ENCODE data around the gene SEC14L3.
A peak's percentile ranks its signal among the peaks of the same experiment; 100 is the strongest.

The SEC14L3 gene

GRCh38 chr22:30435674-30436126 lies 36.1 kb downstream of the SEC14L3 start:
- no peak overlapping the region for H3K4ac ChIP-seq (ENCODE audit: low read depth, low read length)
- no CpG with 5 or more reads among the region's 6 CpGs for WGBS (ENCODE audit: extremely low coverage, insufficient coverage, low lambda C conversion rate)
- H3K23ac ChIP-seq (ENCODE audit: low read length) = no peak overlapping the region
- H3K9ac ChIP-seq (ENCODE audit: low read length) = no peak overlapping the region
- H2BK15ac ChIP-seq (replicated peaks; ENCODE audit: low read depth) = no peak overlapping the region
- no peak overlapping the region for H3K56ac ChIP-seq (ENCODE audit: low read length)
- no peaks in the 10 kb centered on the region for H3K36me3 ChIP-seq (ENCODE audit: control insufficient read depth, insufficient read depth, low read length)
- no peak overlapping the region for H4K5ac ChIP-seq (ENCODE audit: low read length)
- H2BK120ac ChIP-seq (ENCODE audit: low read depth, low read length) = no peak overlapping the region
- H3K79me2 ChIP-seq (ENCODE audit: control insufficient read depth, insufficient read depth, low read length) = no peaks in the 10 kb centered on the region
- H4K8ac ChIP-seq (ENCODE audit: low read depth, low read length) = no peak overlapping the region
- no peak overlapping the region for H3K4me2 ChIP-seq (ENCODE audit: low read length)
- H2BK5ac ChIP-seq (ENCODE audit: low read length) = no peak overlapping the region
- no peaks in the 10 kb centered on the region for H3K79me1 ChIP-seq (ENCODE audit: low read length)
- DNase-seq = no peak
- no peak overlapping the region for H3K4me3 ChIP-seq (ENCODE audit: low read length)
- H3K27me3 ChIP-seq (ENCODE audit: insufficient read depth, low read length, poor library complexity) = no peaks in the 10 kb centered on the region
- no peak overlapping the region for H3K27ac ChIP-seq (ENCODE audit: low read depth, low read length)
- no peaks in the 10 kb centered on the region for H3K4me1 ChIP-seq (ENCODE audit: control insufficient read depth, low read depth, low read length)
- no peak overlapping the region for H3K18ac ChIP-seq (ENCODE audit: low read length)
- H2AK5ac ChIP-seq (ENCODE audit: low read length) = no peak overlapping the region

- H3K56ac ChIP-seq (ENCODE audit: low read length) = no peak overlapping the region
- no peak overlapping the region for H3K4ac ChIP-seq (ENCODE audit: low read depth, low read length)
- no peak overlapping the region for H4K8ac ChIP-seq (ENCODE audit: low read depth, low read length)
- H4K5ac ChIP-seq (ENCODE audit: low read length) = no peak overlapping the region
- H2BK5ac ChIP-seq (ENCODE audit: low read length) = no peak overlapping the region
- no peak overlapping the region for H3K9ac ChIP-seq (ENCODE audit: low read length)
- H3K27me3 ChIP-seq (ENCODE audit: insufficient read depth, low read length, poor library complexity) = no peaks in the 10 kb centered on the region
- no peaks in the 10 kb centered on the region for H3K79me1 ChIP-seq (ENCODE audit: low read length)
- no peak for DNase-seq
- H3K18ac ChIP-seq (ENCODE audit: low read length) = no peak overlapping the region
- H2BK120ac ChIP-seq (ENCODE audit: low read depth, low read length) = no peak overlapping the region
- no peak overlapping the region for H3K23ac ChIP-seq (ENCODE audit: low read length)
- H3K4me2 ChIP-seq (ENCODE audit: low read length) = no peak overlapping the region
- H3K4me1 ChIP-seq (ENCODE audit: control insufficient read depth, low read depth, low read length) = no peaks in the 10 kb centered on the region
- H2BK15ac ChIP-seq (replicated peaks; ENCODE audit: low read depth) = no peak overlapping the region
- H3K4me3 ChIP-seq (ENCODE audit: low read length) = no peak overlapping the region
- no peaks in the 10 kb centered on the region for H3K79me2 ChIP-seq (ENCODE audit: control insufficient read depth, insufficient read depth, low read length)
- no CpG with 5 or more reads among the region's 1 CpG for WGBS (ENCODE audit: extremely low coverage, insufficient coverage, low lambda C conversion rate)
- H3K36me3 ChIP-seq (ENCODE audit: control insufficient read depth, insufficient read depth, low read length) = no peaks in the 10 kb centered on the region
- H3K27ac ChIP-seq (ENCODE audit: low read depth, low read length) = no peak overlapping the region
- H2AK5ac ChIP-seq (ENCODE audit: low read length) = no peak overlapping the region
Measured at GRCh38 chr22:30434843-30435242, 37.0 kb downstream of the SEC14L3 start.

- no peak overlapping the region for H2AK5ac ChIP-seq (ENCODE audit: low read length)
- no peak overlapping the region for H3K56ac ChIP-seq (ENCODE audit: low read length)
- H3K27me3 ChIP-seq (ENCODE audit: insufficient read depth, low read length, poor library complexity) = no peaks in the 10 kb centered on the region
- no peak overlapping the region for H2BK120ac ChIP-seq (ENCODE audit: low read depth, low read length)
- H3K27ac ChIP-seq (ENCODE audit: low read depth, low read length) = no peak overlapping the region
- no peak overlapping the region for H3K23ac ChIP-seq (ENCODE audit: low read length)
- no peak overlapping the region for H2BK15ac ChIP-seq (replicated peaks; ENCODE audit: low read depth)
- WGBS (ENCODE audit: extremely low coverage, insufficient coverage, low lambda C conversion rate) = no CpG with 5 or more reads among the region's 1 CpG
- no peak for DNase-seq
- no peak overlapping the region for H3K4ac ChIP-seq (ENCODE audit: low read depth, low read length)
- no peak overlapping the region for H2BK5ac ChIP-seq (ENCODE audit: low read length)
- no peak overlapping the region for H3K4me3 ChIP-seq (ENCODE audit: low read length)
- H3K79me2 ChIP-seq (ENCODE audit: control insufficient read depth, insufficient read depth, low read length) = no peaks in the 10 kb centered on the region
- no peak overlapping the region for H4K8ac ChIP-seq (ENCODE audit: low read depth, low read length)
- H3K4me1 ChIP-seq (ENCODE audit: control insufficient read depth, low read depth, low read length) = no peaks in the 10 kb centered on the region
- H3K4me2 ChIP-seq (ENCODE audit: low read length) = no peak overlapping the region
- H3K9ac ChIP-seq (ENCODE audit: low read length) = no peak overlapping the region
- no peak overlapping the region for H4K5ac ChIP-seq (ENCODE audit: low read length)
- H3K18ac ChIP-seq (ENCODE audit: low read length) = no peak overlapping the region
- H3K79me1 ChIP-seq (ENCODE audit: low read length) = no peaks in the 10 kb centered on the region
- no peaks in the 10 kb centered on the region for H3K36me3 ChIP-seq (ENCODE audit: control insufficient read depth, insufficient read depth, low read length)
Measured at GRCh38 chr22:30433773-30434172, 38.0 kb downstream of the SEC14L3 start.

GRCh38 chr22:30433227-30433626 lies 38.6 kb downstream of the SEC14L3 start:
- Histone ChIP-seq H2AK5ac (ENCODE audit: low read length) (no peak overlapping the region), H3K4ac (ENCODE audit: low read depth, low read length) (no peak overlapping the region), H2BK120ac (ENCODE audit: low read depth, low read length) (no peak overlapping the region), H3K18ac (ENCODE audit: low read length) (no peak overlapping the region), H4K5ac (ENCODE audit: low read length) (no peak overlapping the region), H2BK15ac (replicated peaks; ENCODE audit: low read depth) (no peak overlapping the region), H3K4me2 (ENCODE audit: low read length) (no peak overlapping the region), H2BK5ac (ENCODE audit: low read length) (no peak overlapping the region), H3K9ac (ENCODE audit: low read length) (no peak overlapping the region), H3K56ac (ENCODE audit: low read length) (no peak overlapping the region), H3K79me1 (ENCODE audit: low read length) (no peaks in the 10 kb centered on the region), H3K79me2 (ENCODE audit: control insufficient read depth, insufficient read depth, low read length) (no peaks in the 10 kb centered on the region), H3K23ac (ENCODE audit: low read length) (no peak overlapping the region), H4K8ac (ENCODE audit: low read depth, low read length) (no peak overlapping the region), H3K4me3 (ENCODE audit: low read length) (no peak overlapping the region), H3K36me3 (ENCODE audit: control insufficient read depth, insufficient read depth, low read length) (no peaks in the 10 kb centered on the region), H3K4me1 (ENCODE audit: control insufficient read depth, low read depth, low read length) (no peaks in the 10 kb centered on the region), H3K27me3 (ENCODE audit: insufficient read depth, low read length, poor library complexity) (no peaks in the 10 kb centered on the region), H3K27ac (ENCODE audit: low read depth, low read length) (no peak overlapping the region)
- WGBS (ENCODE audit: extremely low coverage, insufficient coverage, low lambda C conversion rate) = no CpG with 5 or more reads among the region's 3 CpGs
- DNase-seq = no peak

- Histone ChIP-seq H3K56ac (ENCODE audit: low read length) (peak overlapping the region; percentile 46), H2BK5ac (ENCODE audit: low read length) (no peak overlapping the region), H2BK120ac (ENCODE audit: low read depth, low read length) (no peak overlapping the region), H2AK5ac (ENCODE audit: low read length) (no peak overlapping the region), H3K4me1 (ENCODE audit: control insufficient read depth, low read depth, low read length) (no peaks in the 10 kb centered on the region), H3K18ac (ENCODE audit: low read length) (no peak overlapping the region), H3K79me1 (ENCODE audit: low read length) (no peaks in the 10 kb centered on the region), H4K5ac (ENCODE audit: low read length) (no peak overlapping the region), H3K4me2 (ENCODE audit: low read length) (no peak overlapping the region), H3K27ac (ENCODE audit: low read depth, low read length) (no peak overlapping the region), H3K23ac (ENCODE audit: low read length) (no peak overlapping the region), H4K8ac (ENCODE audit: low read depth, low read length) (no peak overlapping the region), H3K36me3 (ENCODE audit: control insufficient read depth, insufficient read depth, low read length) (no peaks in the 10 kb centered on the region), H3K9ac (ENCODE audit: low read length) (no peak overlapping the region), H3K4me3 (ENCODE audit: low read length) (no peak overlapping the region), H3K27me3 (ENCODE audit: insufficient read depth, low read length, poor library complexity) (no peaks in the 10 kb centered on the region), H2BK15ac (replicated peaks; ENCODE audit: low read depth) (no peak overlapping the region), H3K4ac (ENCODE audit: low read depth, low read length) (no peak overlapping the region), H3K79me2 (ENCODE audit: control insufficient read depth, insufficient read depth, low read length) (no peaks in the 10 kb centered on the region)
- WGBS (ENCODE audit: extremely low coverage, insufficient coverage, low lambda C conversion rate) = no CpG with 5 or more reads among the region's 2 CpGs
- DNase-seq = no peak
Measured at GRCh38 chr22:30432520-30432919, 39.3 kb downstream of the SEC14L3 start.

GRCh38 chr22:30432096-30432495 lies 39.7 kb downstream of the SEC14L3 start:
- Histone ChIP-seq H2BK120ac (ENCODE audit: low read depth, low read length) (no peak overlapping the region), H3K18ac (ENCODE audit: low read length) (no peak overlapping the region), H3K79me2 (ENCODE audit: control insufficient read depth, insufficient read depth, low read length) (no peaks in the 10 kb centered on the region), H3K79me1 (ENCODE audit: low read length) (no peaks in the 10 kb centered on the region), H3K4me3 (ENCODE audit: low read length) (no peak overlapping the region), H2BK5ac (ENCODE audit: low read length) (no peak overlapping the region), H3K27ac (ENCODE audit: low read depth, low read length) (no peak overlapping the region), H4K8ac (ENCODE audit: low read depth, low read length) (no peak overlapping the region), H3K4me1 (ENCODE audit: control insufficient read depth, low read depth, low read length) (no peaks in the 10 kb centered on the region), H4K5ac (ENCODE audit: low read length) (no peak overlapping the region), H3K4me2 (ENCODE audit: low read length) (no peak overlapping the region), H3K36me3 (ENCODE audit: control insufficient read depth, insufficient read depth, low read length) (no peaks in the 10 kb centered on the region), H3K27me3 (ENCODE audit: insufficient read depth, low read length, poor library complexity) (no peaks in the 10 kb centered on the region), H2BK15ac (replicated peaks; ENCODE audit: low read depth) (no peak overlapping the region), H3K4ac (ENCODE audit: low read depth, low read length) (no peak overlapping the region), H3K56ac (ENCODE audit: low read length) (no peak overlapping the region), H2AK5ac (ENCODE audit: low read length) (no peak overlapping the region), H3K23ac (ENCODE audit: low read length) (no peak overlapping the region), H3K9ac (ENCODE audit: low read length) (no peak overlapping the region)
- no peak for DNase-seq
- WGBS (ENCODE audit: extremely low coverage, insufficient coverage, low lambda C conversion rate) = no CpG with 5 or more reads among the region's 4 CpGs

Measured in mesendoderm (in vitro differentiated cells).